ENCODE results near the gene EDC4.

- no peak for TF ChIP-seq CTCF (IDR thresholded peaks at IDR 0.05; ENCODE audit: poor library complexity)
- TF ChIP-seq EZH2 (IDR thresholded peaks at IDR 0.05; ENCODE audit: borderline replicate concordance), result no peak
- no peak for TF ChIP-seq EZH2phosphoT487 (IDR thresholded peaks at IDR 0.05; ENCODE audit: low read depth, severe bottlenecking, unreplicated experiment)
These were observed 54.5 kb downstream of the EDC4 start for GRCh38 chr16:67927131-67927941.

Measured in hepatocyte (in vitro differentiated cells).